Heart left ventricle (tissue), 13 donors: ENCODE measurements around the gene RMND1.

Source experiments
- CTCF ChIP-seq, 12 donors: fragments of 200-600 bp; sonication (generic) in 4 of 12; IDR thresholded peaks; one replicate each; pipeline versions ENCODE4 v1.5.0 to v1.8.0; 2018 to 2022; ENCODE audit warnings: antibody characterized with exemption in 12 of 12, mild to moderate bottlenecking in 5 of 12
- POLR2A ChIP-seq, 2 donors: fragments of 450-650 bp; IDR thresholded peaks; one replicate each; pipeline ENCODE4 v1.6.1; 2017; ENCODE audit warnings: antibody characterized with exemption in 2 of 2, mild to moderate bottlenecking in 2 of 2, moderate library complexity in 2 of 2
- donor health status: ischemic (EF 13 %, LVEDD 7.1; RV severe dilation, severe dysfunction).
- donor health status: DM: no; HTN: yes; CAD: no.
- donor health status: DM: no; HTN: no; CAD: no.
- donor health status: ischemic (EF 25% LVEDD 6.9; RV normal size, moderate dysfunction).
- donor health status: ischemic (EF 25% LVEDD 5.7; RV mildly dilated, moderate dysfunction).
- donor health status: ischemic (EF 35%, LVEDD 5.7; RV mildly dilated, moderate dysfunction).
- donor health status: nonischemic (EF 11% LVEDD 7.7; RV severe dilation, severe dysfunction).
- donor health status: DM: yes; HTN: yes; CAD: no.
- donor health status: PGD.
- donor health status: ischemic (EF 29% LVEDD 5.4; RV normal size, mild dysfunction).
- donor health status: nonischemic (EF 23%, LVEDD 6.1; RV moderate dilation, normal function).

- no peak for TF ChIP-seq CTCF (IDR thresholded peaks at IDR 0.05)
- TF ChIP-seq POLR2A (IDR thresholded peaks at IDR 0.05) = no peak
These were observed 42.2 kb downstream of the RMND1 start for GRCh38 chr6:151409679-151410078.
